ENCODE results near the gene FBXO36. TPM values are rescaled to one million over a fixed set of nuclear protein-coding genes. Genes with fewer than 3 reads are reported as not detected.

FBXO36 gene
- total RNA-seq, 1 donor from 2014 or later, result 2.3 TPM

- DNase-seq (ENCODE audit: low spot score), result no peak
Observed at GRCh38 chr2:230048010-230048671, 125.8 kb downstream of the FBXO36 start.

GRCh38 chr2:230050136-230050535, 127.8 kb downstream of the FBXO36 start:
- DNase-seq (ENCODE audit: low spot score), result no peak

GRCh38 chr2:230052299-230052698, 130.0 kb downstream of the FBXO36 start:
- DNase-seq (ENCODE audit: low spot score), result no peak

GRCh38 chr2:230053753-230054478, 131.6 kb downstream of the FBXO36 start:
- DNase-seq (ENCODE audit: low spot score), result no peak

GRCh38 chr2:230060672-230061293, 138.5 kb downstream of the FBXO36 start:
- DNase-seq (ENCODE audit: low spot score), result no peak

Other genes starting within 250 kb of the FBXO36 start
- gene DNER, start 207.9 kb upstream of the FBXO36 start, total RNA-seq, result 0.43 TPM
- 204 TPM for gene TRIP12, start 494 bp upstream of the FBXO36 start, total RNA-seq
- gene SLC16A14, start 146.4 kb downstream of the FBXO36 start, total RNA-seq, result 8.8 TPM